ENCODE results near the gene SPAG16.

Gene SPAG16

GRCh38 chr2:213284105-213285090, at the start of gene SPAG16:
Gene SPAG16 (plus strand): TSS chr2:213284464.
- FAIRE-seq, result peak; percentile 95

- FAIRE-seq, result no peak
Observed at GRCh38 chr2:213234641-213235040, 49.6 kb upstream of the SPAG16 start.

- FAIRE-seq, result no peak
Observed at GRCh38 chr2:213235741-213236140, 48.5 kb upstream of the SPAG16 start.

- FAIRE-seq, result no peak
Observed at GRCh38 chr2:213237251-213237650, 47.0 kb upstream of the SPAG16 start.

GRCh38 chr2:213237787-213238186, 46.5 kb upstream of the SPAG16 start:
- no peak for FAIRE-seq

- FAIRE-seq, result no peak
Observed at GRCh38 chr2:213238753-213239495, 45.3 kb upstream of the SPAG16 start.

GRCh38 chr2:213241817-213242216, 42.4 kb upstream of the SPAG16 start:
- FAIRE-seq, result no peak

GRCh38 chr2:213242653-213243052, 41.6 kb upstream of the SPAG16 start:
- FAIRE-seq, result no peak

GRCh38 chr2:213243189-213244044, 40.8 kb upstream of the SPAG16 start:
- FAIRE-seq, result no peak

- peak; percentile 94 for FAIRE-seq
Observed at GRCh38 chr2:213246497-213247281, 37.6 kb upstream of the SPAG16 start.

- no peak for FAIRE-seq
Observed at GRCh38 chr2:213247566-213247965, 36.7 kb upstream of the SPAG16 start.

- no peak for FAIRE-seq
Observed at GRCh38 chr2:213248637-213249036, 35.6 kb upstream of the SPAG16 start.

- FAIRE-seq, result no peak
Observed at GRCh38 chr2:213249502-213249901, 34.8 kb upstream of the SPAG16 start.

GRCh38 chr2:213251618-213252017, 32.6 kb upstream of the SPAG16 start:
- FAIRE-seq, result peak; percentile 98

- FAIRE-seq, result no peak
Observed at GRCh38 chr2:213252206-213252605, 32.1 kb upstream of the SPAG16 start.

- no peak for FAIRE-seq
Observed at GRCh38 chr2:213253162-213253561, 31.1 kb upstream of the SPAG16 start.

GRCh38 chr2:213259266-213259665, 25.0 kb upstream of the SPAG16 start:
- no peak for FAIRE-seq

GRCh38 chr2:213261237-213261636, 23.0 kb upstream of the SPAG16 start:
- FAIRE-seq, result no peak

GRCh38 chr2:213261715-213262114, 22.5 kb upstream of the SPAG16 start:
- no peak for FAIRE-seq

GRCh38 chr2:213265679-213266078, 18.6 kb upstream of the SPAG16 start:
- FAIRE-seq, result no peak

GRCh38 chr2:213266421-213266820, 17.8 kb upstream of the SPAG16 start:
- no peak for FAIRE-seq

- FAIRE-seq, result no peak
Observed at GRCh38 chr2:213271947-213272346, 12.3 kb upstream of the SPAG16 start.

All from endometrium (tissue), 2 donors.